Measurements from ENCODE around the gene PCDHB12.

Gene PCDHB12

GRCh38 chr5:141208478-141208877, at the start of gene PCDHB12:
TSS of gene PCDHB12 (plus strand) at chr5:141208719. CDS start at chr5:141208908, 189 bp downstream.
- in situ Hi-C loops (cut with MboI; ENCODE audit: low sequenced_read_pairs) = no loop called here

GRCh38 chr5:141172381-141173204, 35.9 kb upstream of the PCDHB12 start, which contains the start of gene PCDHB7:
TSS of gene PCDHB7 (plus strand) at chr5:141172644. CDS start at chr5:141172836, 192 bp downstream.
- in situ Hi-C loops (cut with MboI; ENCODE audit: low sequenced_read_pairs) = no loop called here

GRCh38 chr5:141174291-141175104, 34.0 kb upstream of the PCDHB12 start:
- in situ Hi-C loops (cut with MboI; ENCODE audit: low sequenced_read_pairs) = loop anchor here (25.0 kb wide), 1 partner anchor 388 kb away; no protein-coding TSS in a partner anchor

GRCh38 chr5:141175933-141176332, 32.6 kb upstream of the PCDHB12 start:
- in situ Hi-C loops (cut with MboI; ENCODE audit: low sequenced_read_pairs) = loop anchor here (25.0 kb wide), 1 partner anchor 386 kb away; no protein-coding TSS in a partner anchor

GRCh38 chr5:141177577-141178191, 30.8 kb upstream of the PCDHB12 start, which contains the start of gene PCDHB8:
TSS of gene PCDHB8 (plus strand) at chr5:141177790. CDS start at chr5:141178035, 245 bp downstream.
- in situ Hi-C loops (cut with MboI; ENCODE audit: low sequenced_read_pairs) = loop anchor here (25.0 kb wide), 1 partner anchor 385 kb away; no protein-coding TSS in a partner anchor

- in situ Hi-C loops (cut with MboI; ENCODE audit: low sequenced_read_pairs) = loop anchor here (25.0 kb wide), 1 partner anchor 383 kb away; no protein-coding TSS in a partner anchor
Observed at GRCh38 chr5:141179371-141179770, 29.1 kb upstream of the PCDHB12 start.

- in situ Hi-C loops (cut with MboI; ENCODE audit: low sequenced_read_pairs) = loop anchor here (25.0 kb wide), 1 partner anchor 382 kb away; no protein-coding TSS in a partner anchor
Observed at GRCh38 chr5:141179876-141180275, 28.6 kb upstream of the PCDHB12 start.

- in situ Hi-C loops (cut with MboI; ENCODE audit: low sequenced_read_pairs) = loop anchor here (25.0 kb wide), 1 partner anchor 382 kb away; no protein-coding TSS in a partner anchor
Observed at GRCh38 chr5:141180313-141180712, 28.2 kb upstream of the PCDHB12 start.

GRCh38 chr5:141182248-141182647, 26.3 kb upstream of the PCDHB12 start, which contains the start of gene PCDHB16:
TSS of gene PCDHB16 (plus strand) at chr5:141182387. CDS start at chr5:141182560, 173 bp downstream.
- in situ Hi-C loops (cut with MboI; ENCODE audit: low sequenced_read_pairs) = loop anchor here (25.0 kb wide), 1 partner anchor 380 kb away; no protein-coding TSS in a partner anchor

GRCh38 chr5:141184117-141184855, 24.2 kb upstream of the PCDHB12 start:
- in situ Hi-C loops (cut with MboI; ENCODE audit: low sequenced_read_pairs) = loop anchor here (25.0 kb wide), 1 partner anchor 378 kb away; no protein-coding TSS in a partner anchor

GRCh38 chr5:141186897-141187512, 21.5 kb upstream of the PCDHB12 start, which contains the start of gene PCDHB9:
TSS of gene PCDHB9 (plus strand) at chr5:141187161. CDS start at chr5:141187319, 158 bp downstream.
- in situ Hi-C loops (cut with MboI; ENCODE audit: low sequenced_read_pairs) = loop anchor here (25.0 kb wide), 1 partner anchor 375 kb away; no protein-coding TSS in a partner anchor

- in situ Hi-C loops (cut with MboI; ENCODE audit: low sequenced_read_pairs) = loop anchor here (25.0 kb wide), 1 partner anchor 374 kb away; no protein-coding TSS in a partner anchor
Observed at GRCh38 chr5:141188682-141189081, 19.8 kb upstream of the PCDHB12 start.

- in situ Hi-C loops (cut with MboI; ENCODE audit: low sequenced_read_pairs) = loop anchor here (25.0 kb wide), 1 partner anchor 373 kb away; no protein-coding TSS in a partner anchor
Observed at GRCh38 chr5:141189131-141189530, 19.4 kb upstream of the PCDHB12 start.

- in situ Hi-C loops (cut with MboI; ENCODE audit: low sequenced_read_pairs) = loop anchor here (25.0 kb wide), 1 partner anchor 370 kb away; no protein-coding TSS in a partner anchor
Observed at GRCh38 chr5:141192110-141192725, 16.3 kb upstream of the PCDHB12 start, which contains the start of gene PCDHB10. TSS of gene PCDHB10 (plus strand) at chr5:141192353. CDS start at chr5:141192553, 200 bp downstream.

- in situ Hi-C loops (cut with MboI; ENCODE audit: low sequenced_read_pairs) = loop anchor here (25.0 kb wide), 1 partner anchor 368 kb away; no protein-coding TSS in a partner anchor
Observed at GRCh38 chr5:141194332-141194731, 14.2 kb upstream of the PCDHB12 start.

- in situ Hi-C loops (cut with MboI; ENCODE audit: low sequenced_read_pairs) = loop anchor here (25.0 kb wide), 1 partner anchor 366 kb away; no protein-coding TSS in a partner anchor
Observed at GRCh38 chr5:141196363-141196762, 12.2 kb upstream of the PCDHB12 start.

- in situ Hi-C loops (cut with MboI; ENCODE audit: low sequenced_read_pairs) = loop anchor here (25.0 kb wide), 1 partner anchor 363 kb away; no protein-coding TSS in a partner anchor
Observed at GRCh38 chr5:141199359-141200235, 8.9 kb upstream of the PCDHB12 start, which contains the start of gene PCDHB11. TSS of gene PCDHB11 (plus strand) at chr5:141199627. CDS start at chr5:141199775, 148 bp downstream.

Measured in HL-60/S4 (cell line).